NCI-H69 (cell line): ENCODE measurements around the gene FARP1.
A peak's percentile ranks its signal among the peaks of the same experiment; 100 is the strongest.

Source experiments
- DNase-seq: peaks from one replicate; lab custom pipeline; 2025; lab: John Stamatoyannopoulos, UW

The FARP1 gene

GRCh38 chr13:98142380-98143156 lies at the start of gene FARP1:
Gene FARP1 (plus strand): TSS chr13:98143094. CDS start chr13:98213243, 70,149 bp downstream.
- peak; percentile 97 for DNase-seq

- no peak for DNase-seq
Measured at GRCh38 chr13:98094678-98095266, 48.1 kb upstream of the FARP1 start.

GRCh38 chr13:98096059-98096458 lies 46.8 kb upstream of the FARP1 start:
- DNase-seq = no peak

GRCh38 chr13:98097749-98098148 lies 45.1 kb upstream of the FARP1 start:
- no peak for DNase-seq

GRCh38 chr13:98098516-98098915 lies 44.4 kb upstream of the FARP1 start:
- DNase-seq = no peak

GRCh38 chr13:98099627-98100026 lies 43.3 kb upstream of the FARP1 start:
- no peak for DNase-seq

- DNase-seq = no peak
Measured at GRCh38 chr13:98100481-98100880, 42.4 kb upstream of the FARP1 start.

GRCh38 chr13:98103531-98103930 lies 39.4 kb upstream of the FARP1 start:
- no peak for DNase-seq

- DNase-seq = peak; percentile 39
Measured at GRCh38 chr13:98103942-98104880, 38.7 kb upstream of the FARP1 start.

- peak; percentile 62 for DNase-seq
Measured at GRCh38 chr13:98105929-98106336, 37.0 kb upstream of the FARP1 start.

- no peak for DNase-seq
Measured at GRCh38 chr13:98108341-98108740, 34.6 kb upstream of the FARP1 start.

- DNase-seq = no peak
Measured at GRCh38 chr13:98109226-98109853, 33.6 kb upstream of the FARP1 start.

GRCh38 chr13:98110749-98111148 lies 32.1 kb upstream of the FARP1 start:
- no peak for DNase-seq

GRCh38 chr13:98111168-98112098 lies 31.5 kb upstream of the FARP1 start:
- DNase-seq = no peak

GRCh38 chr13:98112456-98112855 lies 30.4 kb upstream of the FARP1 start:
- DNase-seq = no peak

- no peak for DNase-seq
Measured at GRCh38 chr13:98118865-98119264, 24.0 kb upstream of the FARP1 start.

GRCh38 chr13:98123176-98123575 lies 19.7 kb upstream of the FARP1 start:
- DNase-seq = no peak

- DNase-seq = no peak
Measured at GRCh38 chr13:98129059-98129746, 13.7 kb upstream of the FARP1 start.

- no peak for DNase-seq
Measured at GRCh38 chr13:98133946-98134345, 8.9 kb upstream of the FARP1 start.

GRCh38 chr13:98134901-98135300 lies 8.0 kb upstream of the FARP1 start:
- DNase-seq = no peak
